Natural killer cell (primary cell): Measurements from ENCODE around the gene PGP. TPM values are rescaled to one million over a fixed set of nuclear protein-coding genes. Genes with fewer than 3 reads are reported as not detected.
"Not testable (repeated sequence)": the region's sequence is repeated elsewhere in the genome, so short reads cannot be mapped to it uniquely, and the experiment has no call there.

Experiments
- ATAC-seq, 3 donors: fragments of 150-1000 bp in 2 of 3; fragments of 200-7000 bp in 1 of 3; cut with Tn5 transposase; 1 replicate in 1 of 3; 2 replicates in 2 of 3; pipeline ENCODE4 v1.10.0; 2021; ENCODE audit warnings: mild to moderate bottlenecking in 2 of 3, moderate library complexity in 2 of 3
- DNase-seq, 2 donors: peaks; one replicate each; pipeline versions ENCODE4 v3.0.0 to v3.0.0-alpha.2; 2013 to 2021; ENCODE audit warnings: mixed read lengths in 1 of 2
- H3K27ac ChIP-seq: one replicate; pipeline ENCODE4 v1.5.1; 2013; ENCODE audit warnings: mild to moderate bottlenecking, low read length
- H3K27me3 ChIP-seq: one replicate; pipeline ENCODE4 v1.6.1; 2013; ENCODE audit warnings: low read length; ENCODE audit not compliant: control insufficient read depth, insufficient read depth
- H3K36me3 ChIP-seq: one replicate; pipeline ENCODE4 v1.6.1; 2013; ENCODE audit warnings: low read length; ENCODE audit not compliant: control insufficient read depth, insufficient read depth
- H3K4me1 ChIP-seq: one replicate; pipeline ENCODE4 v1.6.1; 2013; ENCODE audit warnings: low read length; ENCODE audit not compliant: control insufficient read depth, insufficient read depth
- H3K4me3 ChIP-seq: one replicate; pipeline ENCODE4 v1.5.1; 2013; ENCODE audit warnings: low read length
- H3K9me3 ChIP-seq: one replicate; pipeline ENCODE4 v1.6.1; 2013; ENCODE audit warnings: low read length; ENCODE audit not compliant: control insufficient read depth, insufficient read depth
- H3K27ac Mint-ChIP-seq, 2 donors: one replicate each; pipeline ENCODE4 v1.8.0; 2022; ENCODE audit warnings: mild to moderate bottlenecking in 2 of 2, mixed read lengths in 2 of 2, moderate library complexity in 1 of 2
- H3K27me3 Mint-ChIP-seq, 2 donors: one replicate each; pipeline ENCODE4 v1.8.0; 2022; ENCODE audit warnings: low read depth in 2 of 2, mixed read lengths in 2 of 2
- H3K36me3 Mint-ChIP-seq: one replicate; pipeline ENCODE4 v1.8.0; 2022; ENCODE audit warnings: mixed read lengths
- H3K4me1 Mint-ChIP-seq, 2 donors: one replicate each; pipeline ENCODE4 v1.8.0; 2022; ENCODE audit warnings: mixed read lengths in 2 of 2
- H3K4me3 Mint-ChIP-seq: one replicate; pipeline ENCODE4 v1.8.0; 2022; ENCODE audit warnings: mild to moderate bottlenecking, moderate library complexity, mixed read lengths
- H3K9me3 Mint-ChIP-seq, 2 donors: one replicate each; pipeline ENCODE4 v1.8.0; 2022; ENCODE audit warnings: mixed read lengths in 2 of 2
- CTCF ChIP-seq: fragments of 200-600 bp; IDR thresholded peaks from one replicate; pipeline ENCODE4 v1.8.0; 2022; ENCODE audit warnings: antibody characterized with exemption
- WGBS: methylation state at CpG from one replicate; pipeline ENCODE4 v1.1.7; 2013; ENCODE audit warnings: missing lambda C conversion rate; ENCODE audit not compliant: insufficient coverage; 5-methylcytosine and 5-hydroxymethylcytosine counted together
- intact Hi-C: fragments of 100-400 bp; cut with micrococcal nuclease; formaldehyde crosslinking; loops from one replicate; pipeline ENCODE4 v1.14.2; 2022
- total RNA-seq, 4 donors: library from RNA; stranded (reverse); fragments of 120-200 nt in 1 of 4; gene quantifications; one replicate each; pipeline versions ENCODE4 v1.2.3 to v1.2.4, GENCODE V29; 2013 to 2022

PGP gene
- 10 to 100 TPM in 2 of 3 donors, 1 to 10 TPM in 1; 9.7 to 12.8 (median 12.4) TPM for total RNA-seq
- total RNA-seq (2013): 10.6 TPM

DNA sequence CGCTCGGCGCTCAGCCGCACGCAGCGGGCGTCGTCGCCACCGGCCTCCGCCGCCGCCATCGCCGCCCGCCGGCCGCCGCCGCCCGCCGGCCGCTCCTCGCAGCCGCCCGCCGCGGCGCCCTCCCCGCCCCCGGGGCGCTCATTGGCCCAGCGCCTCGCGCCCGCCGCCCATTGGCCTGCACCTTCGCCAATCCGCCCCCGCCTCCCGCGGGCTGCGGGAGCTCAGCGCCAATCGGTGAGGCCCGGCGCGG, at the start of gene PGP:
PGP (minus strand) TSS at position 122 of the 250 bp plus-strand sequence; CDS start at position 59, 63 bp downstream.
- H3K4me1 ChIP-seq: peaks cover 31% of the 10 kb centered on the region
- DNase-seq (no peak), ATAC-seq (peak; percentile 94 to 97 (median 95))
- H3K4me3 ChIP-seq: peak within 1 kb of the TSS; percentile 53
- intact Hi-C loops: loop anchor here (10.0 kb wide), 1 partner anchor 60 kb away; the partner anchor contains the start of gene TRAF7
- no peaks in the 10 kb centered on the region for H3K27me3 ChIP-seq
- under 1% methylated on average over 48 of the region's 48 CpGs for WGBS
- H3K9me3 Mint-ChIP-seq: no peaks in the 10 kb centered on the region
- peaks cover 5% of the 10 kb centered on the region for H3K36me3 ChIP-seq
- H3K4me1 Mint-ChIP-seq: peaks cover 0 to 16% of the 10 kb centered on the region in 2 donors
- peak within 1 kb of the TSS; percentile 91 for H3K4me3 Mint-ChIP-seq
- peak within 1 kb of the TSS; percentile 71 to 87 for H3K27ac Mint-ChIP-seq
- H3K36me3 Mint-ChIP-seq: no peaks in the 10 kb centered on the region
- no peaks in the 10 kb centered on the region for H3K27me3 Mint-ChIP-seq
- TF ChIP-seq CTCF: no peak
- peak within 1 kb of the TSS; percentile 58 for H3K27ac ChIP-seq
- H3K9me3 ChIP-seq: no peaks in the 10 kb centered on the region

DNA sequence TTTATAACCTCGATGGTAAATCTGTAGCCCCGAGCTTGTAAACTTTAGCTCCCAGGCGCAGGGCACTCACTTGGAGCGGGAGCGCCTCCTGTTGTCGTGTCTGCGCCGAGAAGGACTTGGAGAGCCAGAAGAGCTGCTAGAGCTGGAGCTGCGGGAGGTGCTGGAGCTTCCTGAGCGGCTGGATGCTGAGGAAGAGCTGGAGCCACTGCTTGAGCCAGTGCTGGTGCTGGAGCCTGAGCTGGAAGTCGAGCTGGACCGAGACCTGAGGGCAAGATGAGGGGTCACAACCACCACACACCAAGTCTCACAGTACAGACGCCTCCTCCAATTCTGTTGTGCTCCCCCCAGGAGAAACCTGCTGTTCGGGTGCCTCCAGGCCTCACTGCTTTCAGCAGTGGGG, 48.4 kb upstream of the PGP start:
- H3K27me3 Mint-ChIP-seq, H3K36me3 Mint-ChIP-seq, ATAC-seq, DNase-seq, H3K9me3 Mint-ChIP-seq, H3K27ac Mint-ChIP-seq, H3K4me3 Mint-ChIP-seq, H3K27me3 ChIP-seq, H3K9me3 ChIP-seq, H3K27ac ChIP-seq, H3K4me3 ChIP-seq: not testable (repeated sequence)
- H3K36me3 ChIP-seq: peaks cover 49% of the 10 kb centered on the region
- H3K4me1 Mint-ChIP-seq: peaks cover 30 to 32% of the 10 kb centered on the region in 2 donors
- 93% methylated on average over 14 of the region's 14 CpGs for WGBS
- intact Hi-C loops: loop anchor here (10.0 kb wide), 1 partner anchor 238 kb away; the partner anchor contains the start of gene NHERF2
- H3K4me1 ChIP-seq: peaks cover 19% of the 10 kb centered on the region

DNA sequence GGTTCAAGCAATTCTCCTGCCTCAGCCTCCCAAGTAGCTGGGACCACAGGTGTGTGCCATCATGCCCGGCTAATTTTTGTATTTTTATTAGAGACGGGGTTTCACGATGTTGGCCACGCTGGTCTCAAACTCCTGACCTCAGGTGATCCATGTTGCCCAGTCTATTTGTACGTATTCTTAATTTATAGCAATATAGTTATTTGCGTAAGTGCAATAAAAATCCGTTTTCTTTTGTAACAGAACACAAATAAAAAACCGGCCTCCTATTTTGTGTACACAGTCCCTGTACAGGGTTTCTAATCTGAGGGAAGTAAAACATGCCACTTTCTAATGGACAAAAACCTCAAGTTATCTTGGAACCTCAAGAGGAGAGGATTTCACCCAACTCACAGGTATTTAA, 45.6 kb upstream of the PGP start:
- TF ChIP-seq CTCF: no peak
- no peaks in the 10 kb centered on the region for H3K27me3 ChIP-seq
- Mint-ChIP-seq H3K4me3 (no peak overlapping the region), H3K27me3 (no peaks in the 10 kb centered on the region), H3K27ac (no peak overlapping the region), H3K36me3 (peaks cover 6% of the 10 kb centered on the region), H3K9me3 (no peaks in the 10 kb centered on the region), H3K4me1 (peaks cover 14 to 25% of the 10 kb centered on the region in 2 donors)
- no peaks in the 10 kb centered on the region for H3K9me3 ChIP-seq
- no peaks in the 10 kb centered on the region for H3K4me1 ChIP-seq
- intact Hi-C loops: loop anchor here (10.0 kb wide), 1 partner anchor 235 kb away; the partner anchor contains the start of gene NHERF2
- no peak for ATAC-seq
- DNase-seq: no peak
- no peak overlapping the region for H3K4me3 ChIP-seq
- WGBS: 100% methylated on average over 8 of the region's 8 CpGs
- peaks cover 75% of the 10 kb centered on the region for H3K36me3 ChIP-seq
- H3K27ac ChIP-seq: no peak overlapping the region

- DNase-seq, H3K27me3 ChIP-seq, H3K4me3 ChIP-seq, H3K4me3 Mint-ChIP-seq, H3K9me3 ChIP-seq, H3K9me3 Mint-ChIP-seq, intact Hi-C loops, H3K27me3 Mint-ChIP-seq, H3K4me1 ChIP-seq, ATAC-seq, H3K36me3 Mint-ChIP-seq, H3K27ac ChIP-seq: not testable (repeated sequence)
- Mint-ChIP-seq H3K27ac (peak overlapping the region in 1 of 2 donors; percentile 23), H3K4me1 (peaks cover 0 to 12% of the 10 kb centered on the region in 2 donors)
- peaks cover 79% of the 10 kb centered on the region for H3K36me3 ChIP-seq
- 96% methylated on average over 7 of the region's 7 CpGs for WGBS
Observed at GRCh38 chr16:2258530-2258929, 43.9 kb upstream of the PGP start.
